Astrocyte (in vitro differentiated cells and primary cell): ENCODE results near the gene ZFYVE28. TPM values are rescaled to one million over a fixed set of nuclear protein-coding genes. Genes with fewer than 3 reads are reported as not detected.

Source experiments
- DNase-seq: peaks from one replicate; pipeline ENCODE4 v3.0.0-alpha.2; 2010; ENCODE audit warnings: low read depth
- FAIRE-seq: peaks from 2 replicates; lab custom pipeline; 2011; peaks lifted over from hg19 to GRCh38; lab: Jason Lieb, UNC
- H2AFZ ChIP-seq: 2 replicates; pipeline ENCODE4 v1.6.0; 2012; ENCODE audit warnings: low read depth, low read length, inconsistent platforms
- H3K27ac ChIP-seq: 2 replicates; pipeline ENCODE4 v1.5.1; 2011; ENCODE audit warnings: low read depth, low read length, inconsistent platforms
- H3K27me3 ChIP-seq: 2 replicates; pipeline ENCODE4 v1.6.0; 2011; ENCODE audit warnings: low read length, inconsistent platforms; ENCODE audit not compliant: insufficient read depth
- H3K36me3 ChIP-seq: 2 replicates; pipeline ENCODE4 v1.5.1; 2011; ENCODE audit warnings: low read length, inconsistent platforms; ENCODE audit not compliant: insufficient read depth
- H3K4me1 ChIP-seq: 2 replicates; pipeline ENCODE4 v1.5.1; 2011; ENCODE audit warnings: low read length, inconsistent platforms; ENCODE audit not compliant: insufficient read depth
- H3K4me2 ChIP-seq: 2 replicates; pipeline ENCODE4 v1.6.0; 2012; ENCODE audit warnings: low read length, inconsistent platforms
- H3K4me3 ChIP-seq: 2 replicates; pipeline ENCODE4 v1.5.1; 2011; ENCODE audit warnings: low read depth, mild to moderate bottlenecking, low read length, inconsistent platforms; ENCODE audit not compliant: insufficient read depth
- H3K79me2 ChIP-seq: 2 replicates; pipeline ENCODE4 v1.6.0; 2012; ENCODE audit warnings: mild to moderate bottlenecking, low read length, inconsistent platforms; ENCODE audit not compliant: insufficient read depth
- H3K9ac ChIP-seq: 2 replicates; pipeline ENCODE4 v1.6.0; 2012; ENCODE audit warnings: mild to moderate bottlenecking, low read length, inconsistent platforms
- H3K9me3 ChIP-seq: 2 replicates; pipeline ENCODE4 v1.5.1; 2012; ENCODE audit warnings: low read depth, mild to moderate bottlenecking, low read length, inconsistent platforms; ENCODE audit not compliant: insufficient read depth
- H4K20me1 ChIP-seq: 2 replicates; pipeline ENCODE4 v1.6.0; 2012; ENCODE audit warnings: low read length, inconsistent platforms; ENCODE audit not compliant: insufficient read depth
- H3K27ac Mint-ChIP-seq: one replicate; pipeline ENCODE4 v1.8.0; 2021; ENCODE audit warnings: mild to moderate bottlenecking, mixed read lengths; ENCODE audit not compliant: unreplicated experiment
- H3K27me3 Mint-ChIP-seq: one replicate; pipeline ENCODE4 v1.8.0; 2021; ENCODE audit warnings: low read depth, mixed read lengths; ENCODE audit not compliant: unreplicated experiment
- H3K36me3 Mint-ChIP-seq: one replicate; pipeline ENCODE4 v1.8.0; 2021; ENCODE audit warnings: low read depth, mixed read lengths; ENCODE audit not compliant: unreplicated experiment
- H3K4me1 Mint-ChIP-seq: one replicate; pipeline ENCODE4 v1.8.0; 2021; ENCODE audit warnings: low read depth, mixed read lengths; ENCODE audit not compliant: unreplicated experiment
- H3K4me3 Mint-ChIP-seq: one replicate; pipeline ENCODE4 v1.8.0; 2021; ENCODE audit warnings: mild to moderate bottlenecking, moderate library complexity, mixed read lengths; ENCODE audit not compliant: unreplicated experiment
- H3K9me3 Mint-ChIP-seq: one replicate; pipeline ENCODE4 v1.8.0; 2021; ENCODE audit warnings: mild to moderate bottlenecking, mixed read lengths; ENCODE audit not compliant: unreplicated experiment
- EZH2 ChIP-seq: IDR thresholded peaks from 2 replicates; pipeline ENCODE4 v1.6.1; 2012; ENCODE audit warnings: mild to moderate bottlenecking, low read length, inconsistent platforms; ENCODE audit not compliant: insufficient read depth
- total RNA-seq: library from RNA; stranded (reverse); gene quantifications from 2 replicates; pipeline ENCODE4 v1.2.1, GENCODE V29; 2021
- TF ChIP-seq, protein P1 (sequence below): IDR thresholded peaks from 2 replicates; pipeline ENCODE4 v1.5.1; 2011; ENCODE audit warnings: low read depth, mild to moderate bottlenecking, inconsistent platforms, low read length, moderate library complexity; ENCODE audit not compliant: insufficient read depth

ZFYVE28 gene
- total RNA-seq, 1 donor from 2014 or later, result 0.68 TPM

- TF ChIP-seq EZH2, result no peak
- TF ChIP-seq, protein P1, sequence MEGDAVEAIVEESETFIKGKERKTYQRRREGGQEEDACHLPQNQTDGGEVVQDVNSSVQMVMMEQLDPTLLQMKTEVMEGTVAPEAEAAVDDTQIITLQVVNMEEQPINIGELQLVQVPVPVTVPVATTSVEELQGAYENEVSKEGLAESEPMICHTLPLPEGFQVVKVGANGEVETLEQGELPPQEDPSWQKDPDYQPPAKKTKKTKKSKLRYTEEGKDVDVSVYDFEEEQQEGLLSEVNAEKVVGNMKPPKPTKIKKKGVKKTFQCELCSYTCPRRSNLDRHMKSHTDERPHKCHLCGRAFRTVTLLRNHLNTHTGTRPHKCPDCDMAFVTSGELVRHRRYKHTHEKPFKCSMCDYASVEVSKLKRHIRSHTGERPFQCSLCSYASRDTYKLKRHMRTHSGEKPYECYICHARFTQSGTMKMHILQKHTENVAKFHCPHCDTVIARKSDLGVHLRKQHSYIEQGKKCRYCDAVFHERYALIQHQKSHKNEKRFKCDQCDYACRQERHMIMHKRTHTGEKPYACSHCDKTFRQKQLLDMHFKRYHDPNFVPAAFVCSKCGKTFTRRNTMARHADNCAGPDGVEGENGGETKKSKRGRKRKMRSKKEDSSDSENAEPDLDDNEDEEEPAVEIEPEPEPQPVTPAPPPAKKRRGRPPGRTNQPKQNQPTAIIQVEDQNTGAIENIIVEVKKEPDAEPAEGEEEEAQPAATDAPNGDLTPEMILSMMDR, result no peak
- H3K27ac ChIP-seq, result no peak overlapping the region
- no peaks in the 10 kb centered on the region for H3K36me3 ChIP-seq
- no peak overlapping the region for H2AFZ ChIP-seq
- no peak overlapping the region for H3K9ac ChIP-seq
- H4K20me1 ChIP-seq, result no peaks in the 10 kb centered on the region
- H3K4me1 ChIP-seq, result peaks cover 11% of the 10 kb centered on the region
- no peaks in the 10 kb centered on the region for H3K79me2 ChIP-seq
- DNase-seq (no peak), FAIRE-seq (no peak)
- Mint-ChIP-seq H3K4me3 (no peak overlapping the region), H3K36me3 (peaks cover 4% of the 10 kb centered on the region), H3K9me3 (peaks cover 5% of the 10 kb centered on the region), H3K27ac (no peak overlapping the region), H3K27me3 (peaks cover 79% of the 10 kb centered on the region), H3K4me1 (peaks cover 2% of the 10 kb centered on the region)
- H3K9me3 ChIP-seq, result no peaks in the 10 kb centered on the region
- H3K27me3 ChIP-seq, result peaks cover 45% of the 10 kb centered on the region
- H3K4me3 ChIP-seq, result no peak overlapping the region
- H3K4me2 ChIP-seq, result no peak overlapping the region
Observed at GRCh38 chr4:2386717-2387116, 31.7 kb downstream of the ZFYVE28 start.

- peaks cover 75% of the 10 kb centered on the region for H3K27me3 Mint-ChIP-seq
- peaks cover 7% of the 10 kb centered on the region for H3K36me3 Mint-ChIP-seq
- DNase-seq (no peak), FAIRE-seq (no peak)
- H2AFZ ChIP-seq, result no peak overlapping the region
- H4K20me1 ChIP-seq, result no peaks in the 10 kb centered on the region
- no peaks in the 10 kb centered on the region for H3K9me3 ChIP-seq
- H3K27ac ChIP-seq, result no peak overlapping the region
- no peak overlapping the region for H3K4me2 ChIP-seq
- no peak overlapping the region for H3K4me3 Mint-ChIP-seq
- no peak overlapping the region for H3K27ac Mint-ChIP-seq
- TF ChIP-seq EZH2, result no peak
- TF ChIP-seq, protein P1, result no peak
- no peaks in the 10 kb centered on the region for H3K4me1 Mint-ChIP-seq
- H3K4me1 ChIP-seq, result peaks cover 10% of the 10 kb centered on the region
- no peaks in the 10 kb centered on the region for H3K79me2 ChIP-seq
- no peaks in the 10 kb centered on the region for H3K36me3 ChIP-seq
- no peak overlapping the region for H3K9ac ChIP-seq
- H3K9me3 Mint-ChIP-seq, result peaks cover 11% of the 10 kb centered on the region
- H3K27me3 ChIP-seq, result peaks cover 36% of the 10 kb centered on the region
- no peak overlapping the region for H3K4me3 ChIP-seq
Observed at GRCh38 chr4:2385516-2385915, 32.9 kb downstream of the ZFYVE28 start.

DNA sequence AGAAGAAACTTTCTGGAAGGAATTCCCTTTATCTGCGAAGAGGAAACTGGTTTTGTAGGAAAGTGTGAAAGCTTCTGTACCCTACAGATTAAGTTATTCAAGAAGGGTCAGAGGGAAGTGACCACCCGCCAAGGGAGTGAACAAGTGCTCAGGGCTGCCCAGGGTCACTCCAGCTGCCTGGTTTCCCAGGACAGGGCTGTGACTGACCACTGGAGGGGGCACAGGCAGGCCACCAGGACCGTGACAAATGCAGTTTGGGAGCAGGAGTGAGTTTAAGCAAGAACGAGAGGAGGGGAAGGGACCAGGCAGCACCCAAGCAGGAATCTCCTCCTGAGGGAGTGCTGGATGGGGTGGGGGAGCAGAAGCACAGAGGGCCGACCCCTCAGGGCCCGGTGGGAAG, 34.2 kb downstream of the ZFYVE28 start:
- FAIRE-seq (no peak), DNase-seq (no peak)
- Histone ChIP-seq H3K9ac (no peak overlapping the region), H3K27ac (no peak overlapping the region), H3K27me3 (peaks cover 29% of the 10 kb centered on the region), H2AFZ (no peak overlapping the region), H3K4me2 (no peak overlapping the region), H3K4me3 (no peak overlapping the region), H3K79me2 (no peaks in the 10 kb centered on the region), H4K20me1 (no peaks in the 10 kb centered on the region), H3K4me1 (no peaks in the 10 kb centered on the region), H3K36me3 (no peaks in the 10 kb centered on the region), H3K9me3 (no peaks in the 10 kb centered on the region)
- no peak overlapping the region for H3K27ac Mint-ChIP-seq
- H3K27me3 Mint-ChIP-seq, result peaks cover 75% of the 10 kb centered on the region
- H3K9me3 Mint-ChIP-seq, result peaks cover 13% of the 10 kb centered on the region
- TF ChIP-seq, protein P1, result no peak
- TF ChIP-seq EZH2, result no peak
- no peaks in the 10 kb centered on the region for H3K4me1 Mint-ChIP-seq
- H3K4me3 Mint-ChIP-seq, result no peak overlapping the region
- H3K36me3 Mint-ChIP-seq, result peaks cover 5% of the 10 kb centered on the region
